CD4-positive, alpha-beta T cell treated with Interleukin-4 for 1 hour (primary cell): Measurements from ENCODE around the gene HAPSTR1.
A peak's percentile ranks its signal among the peaks of the same experiment; 100 is the strongest.

Source experiments
- DNase-seq, 2 donors: peaks; one replicate each; pipeline ENCODE4 v3.0.0-alpha.2; 2020 to 2022

The HAPSTR1 gene

DNA sequence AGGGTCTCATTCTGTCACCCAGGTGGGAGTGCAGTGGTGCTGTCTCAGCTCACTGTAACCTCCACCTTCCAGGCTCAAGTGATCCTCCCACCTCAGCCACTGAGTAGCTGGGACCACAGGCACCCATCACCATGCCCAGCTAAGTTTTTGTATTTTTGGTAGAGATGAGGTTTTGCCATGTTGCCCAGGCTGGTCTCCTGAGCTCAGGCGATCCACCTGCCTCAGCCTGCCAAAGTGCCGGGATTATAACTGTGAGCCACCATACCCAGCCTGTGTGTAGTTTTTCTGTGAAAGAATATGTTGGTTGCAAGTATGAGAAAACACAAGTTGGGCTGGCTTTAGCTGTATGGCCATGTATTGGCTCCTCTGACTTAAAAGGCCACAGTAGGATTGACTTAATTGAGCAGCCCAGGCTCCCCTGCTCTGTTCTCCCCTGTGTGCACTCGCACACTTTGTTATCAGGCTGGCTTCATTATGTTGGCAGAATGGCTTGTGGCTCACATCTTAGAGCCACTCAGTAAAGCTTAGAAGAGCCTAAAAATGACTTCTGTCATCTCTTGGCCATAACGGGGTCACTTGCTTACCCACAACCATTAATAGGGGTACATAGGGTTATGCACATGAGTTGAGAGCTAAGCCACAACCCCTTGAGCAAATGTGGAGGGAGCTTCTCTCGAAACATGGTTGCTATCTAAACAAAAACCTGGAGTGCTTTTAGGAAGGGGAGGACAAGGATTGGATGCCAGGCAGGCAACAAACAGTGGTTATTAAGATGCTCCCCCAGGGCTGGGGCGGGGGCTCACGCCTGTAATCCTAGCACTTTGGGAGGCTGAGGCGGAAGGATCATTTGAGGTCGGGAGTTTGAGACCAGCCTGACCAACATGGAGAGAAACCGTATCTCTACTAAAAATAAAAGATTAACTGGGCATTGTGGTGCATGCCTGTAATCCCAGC is 6.1 kb downstream of the HAPSTR1 start:
- DNase-seq, result no peak

DNA sequence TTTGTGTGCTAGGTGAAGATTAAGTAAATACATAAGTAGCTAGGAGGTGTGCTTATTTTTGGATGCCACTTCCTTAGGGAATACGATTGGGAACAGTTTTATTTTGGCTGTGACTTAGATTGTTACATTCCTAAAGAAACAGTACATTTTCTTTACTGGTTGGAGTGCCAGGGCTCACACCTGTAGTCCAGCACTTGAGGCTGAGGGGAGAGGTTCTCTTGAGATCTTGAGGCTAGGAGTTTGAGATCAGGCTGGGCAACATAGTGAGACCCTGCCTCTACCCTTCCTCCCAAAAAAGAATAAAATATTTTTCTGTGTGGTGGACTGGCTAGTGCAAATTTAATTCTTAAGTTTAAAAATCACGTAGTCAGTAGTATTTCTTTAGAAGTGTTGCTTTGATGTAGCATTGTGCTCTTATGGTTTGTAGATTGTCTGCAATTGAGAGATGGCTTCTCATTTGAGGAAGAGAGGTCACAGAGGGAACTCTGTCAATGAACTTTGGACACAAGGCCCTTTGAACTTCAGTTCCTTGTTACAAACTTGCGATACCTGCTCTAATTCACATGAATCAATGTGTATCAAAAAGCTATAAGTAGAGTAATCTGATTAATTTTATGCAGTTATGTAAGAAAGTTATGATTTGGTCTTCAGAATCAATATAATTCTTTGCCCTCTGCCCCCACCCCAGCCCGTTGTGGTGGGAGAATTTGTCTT is 7.1 kb downstream of the HAPSTR1 start:
- no peak for DNase-seq

DNA sequence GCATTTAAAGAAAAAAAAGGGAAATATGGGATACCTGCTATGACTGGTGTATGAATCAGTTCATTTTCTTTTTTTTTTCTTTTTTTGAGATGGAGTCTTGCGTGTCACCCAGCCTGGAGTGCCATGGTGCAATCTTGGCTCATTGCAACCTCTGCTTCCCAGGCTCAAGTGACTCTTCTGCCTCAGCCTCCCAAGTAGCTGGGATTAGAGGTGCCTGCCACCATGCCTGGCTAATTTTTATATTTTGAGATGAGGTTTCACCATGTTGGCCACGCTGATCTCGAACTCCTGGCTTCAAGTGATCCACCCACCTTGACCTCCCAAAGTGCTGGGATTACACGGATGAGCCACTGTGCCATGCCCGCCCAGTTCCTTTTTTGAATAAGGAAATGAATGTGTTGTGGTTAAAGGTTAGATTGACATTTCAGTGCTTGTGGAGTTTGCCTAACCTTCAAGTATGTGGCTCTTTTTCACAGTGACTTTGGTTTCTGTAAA is 7.7 kb downstream of the HAPSTR1 start:
- DNase-seq, result peak in 1 of 2 donors; percentile 39

DNA sequence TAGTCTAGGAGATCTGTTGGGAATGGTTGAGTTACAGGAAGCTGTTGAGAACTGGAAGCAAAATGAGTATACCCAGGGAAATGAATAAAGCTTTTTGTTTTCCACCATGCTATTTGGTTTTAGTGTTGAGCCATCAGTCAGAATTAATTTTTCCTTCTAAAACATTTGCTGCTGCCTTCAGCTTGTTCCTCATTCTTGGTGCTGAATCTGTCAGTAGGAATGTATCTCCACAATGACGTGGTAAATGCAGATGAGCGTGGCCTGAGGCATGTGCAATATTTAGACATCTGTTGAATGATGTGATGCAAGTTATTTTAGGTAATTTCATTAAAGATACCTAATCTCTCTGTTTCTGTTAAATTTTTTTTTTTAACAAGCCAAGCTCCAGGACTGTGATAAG is 10.9 kb downstream of the HAPSTR1 start:
- peak in 1 of 2 donors; percentile 32 for DNase-seq

DNA sequence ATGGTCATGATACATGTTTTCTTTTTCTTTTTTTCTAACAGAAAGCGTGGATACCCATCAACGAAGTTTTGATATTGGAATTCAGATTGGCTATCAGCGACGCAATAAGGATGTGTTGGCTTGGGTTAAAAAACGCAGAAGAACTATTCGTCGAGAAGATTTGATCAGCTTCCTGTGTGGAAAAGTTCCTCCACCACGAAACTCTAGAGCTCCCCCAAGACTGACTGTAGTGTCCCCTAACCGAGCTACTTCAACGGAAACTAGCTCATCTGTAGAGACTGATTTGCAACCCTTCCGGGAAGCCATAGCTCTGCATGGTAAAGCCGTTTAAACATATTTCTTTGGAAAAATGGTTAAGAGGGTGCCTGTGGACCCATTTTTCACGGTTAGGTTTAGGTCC is 11.5 kb downstream of the HAPSTR1 start:
- peak in 1 of 2 donors; percentile 55 for DNase-seq

DNA sequence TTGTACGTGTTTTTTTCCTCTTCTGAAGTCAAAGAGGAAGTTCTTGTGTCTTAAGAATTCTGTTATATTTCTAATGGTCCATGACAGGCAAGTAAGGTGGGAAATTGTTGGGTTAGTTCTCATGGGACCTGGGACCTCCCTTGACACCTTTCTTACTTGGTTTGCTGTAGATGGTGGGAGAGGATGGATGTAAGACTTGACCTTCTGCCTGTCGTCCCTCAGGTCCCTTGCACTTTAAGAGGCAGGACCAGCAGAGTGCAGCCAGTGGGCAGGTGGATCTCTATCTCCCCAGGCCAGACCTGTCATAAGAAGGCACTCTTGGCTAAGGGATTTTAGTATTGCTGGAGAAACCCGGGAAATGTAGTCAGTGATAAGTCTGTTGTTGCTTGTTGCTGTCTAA is 12.1 kb downstream of the HAPSTR1 start:
- DNase-seq, result no peak

DNA sequence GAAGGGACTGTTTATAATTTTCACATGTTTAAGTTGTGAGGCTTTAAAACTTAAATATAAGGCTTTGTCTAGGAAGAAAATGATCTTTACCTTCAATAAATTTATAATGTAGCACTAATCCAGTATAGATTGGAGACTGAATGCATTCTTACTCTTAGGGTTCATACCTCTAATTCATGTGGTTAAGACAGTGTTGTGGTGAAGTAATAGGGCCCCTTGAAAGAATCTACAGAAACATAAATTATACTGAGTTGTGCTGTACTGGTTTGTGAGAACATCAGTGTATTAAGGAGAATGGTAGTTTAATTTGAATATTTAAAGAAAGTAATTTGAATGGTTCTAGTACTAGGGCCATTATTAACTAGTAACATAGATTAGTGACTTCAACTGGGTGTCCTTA is 13.7 kb downstream of the HAPSTR1 start:
- no peak for DNase-seq

DNA sequence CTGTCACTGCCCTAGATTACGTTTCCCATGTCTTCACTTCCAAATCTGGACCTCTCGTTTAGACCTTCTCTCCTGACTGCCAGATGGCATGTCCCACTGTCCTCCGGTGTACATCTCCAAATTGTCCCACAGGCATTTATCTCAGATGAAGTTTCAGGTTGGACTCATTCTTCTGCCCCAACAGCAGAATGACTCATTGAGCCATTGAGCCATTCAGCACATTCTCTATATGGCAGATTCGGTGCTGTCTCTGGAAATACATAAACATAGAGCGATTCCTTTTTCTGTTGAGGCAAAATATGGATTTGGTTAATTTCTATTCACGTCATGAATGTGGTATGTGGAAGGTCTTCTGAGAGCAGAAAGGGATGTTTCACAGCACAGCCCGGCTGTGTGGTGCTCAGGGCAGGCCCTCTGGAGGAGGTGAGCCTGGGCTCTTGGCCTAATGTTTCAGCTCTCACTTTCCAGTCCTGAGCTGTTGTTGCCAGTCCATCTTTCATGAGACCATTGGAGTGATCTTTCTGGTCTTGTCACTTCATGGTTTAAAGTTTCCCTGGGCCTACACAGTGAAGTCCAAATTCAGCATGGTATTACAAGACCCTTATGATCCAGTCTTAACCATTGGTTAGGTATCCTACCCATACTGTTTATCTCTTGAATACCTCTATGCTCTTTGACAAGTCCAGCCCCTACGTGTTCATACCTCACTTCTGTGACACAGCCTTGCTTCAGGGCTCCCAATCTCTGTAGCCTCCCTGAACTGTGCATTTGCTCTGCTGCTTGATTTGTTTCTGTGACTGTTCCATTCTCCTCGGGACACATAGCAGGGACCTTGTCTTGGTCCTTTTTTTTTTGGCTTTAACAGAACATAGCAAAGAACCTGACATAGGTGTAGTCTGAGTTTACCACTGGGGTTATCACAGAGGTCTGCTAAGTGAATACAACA is 15.9 kb downstream of the HAPSTR1 start:
- DNase-seq, result no peak

DNA sequence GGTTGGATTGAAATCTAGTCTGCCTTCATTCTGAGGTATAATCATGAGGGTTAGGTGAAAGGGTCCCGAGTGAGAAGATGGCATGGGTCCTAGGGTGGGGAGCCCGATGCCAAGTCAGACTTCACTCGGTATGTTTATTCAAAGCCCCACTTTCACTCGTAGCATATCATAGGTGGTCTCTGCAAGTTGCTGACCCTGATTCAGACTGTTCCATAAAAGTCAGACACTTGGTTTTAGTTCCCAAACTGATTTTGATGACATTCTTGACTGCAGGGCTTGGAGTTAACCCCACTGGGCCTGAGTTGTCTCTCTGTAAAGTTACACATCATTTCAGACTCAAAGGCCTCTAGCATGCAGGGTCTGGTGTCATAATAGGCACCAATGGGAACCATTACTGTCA is 17.8 kb downstream of the HAPSTR1 start:
- no peak for DNase-seq

DNA sequence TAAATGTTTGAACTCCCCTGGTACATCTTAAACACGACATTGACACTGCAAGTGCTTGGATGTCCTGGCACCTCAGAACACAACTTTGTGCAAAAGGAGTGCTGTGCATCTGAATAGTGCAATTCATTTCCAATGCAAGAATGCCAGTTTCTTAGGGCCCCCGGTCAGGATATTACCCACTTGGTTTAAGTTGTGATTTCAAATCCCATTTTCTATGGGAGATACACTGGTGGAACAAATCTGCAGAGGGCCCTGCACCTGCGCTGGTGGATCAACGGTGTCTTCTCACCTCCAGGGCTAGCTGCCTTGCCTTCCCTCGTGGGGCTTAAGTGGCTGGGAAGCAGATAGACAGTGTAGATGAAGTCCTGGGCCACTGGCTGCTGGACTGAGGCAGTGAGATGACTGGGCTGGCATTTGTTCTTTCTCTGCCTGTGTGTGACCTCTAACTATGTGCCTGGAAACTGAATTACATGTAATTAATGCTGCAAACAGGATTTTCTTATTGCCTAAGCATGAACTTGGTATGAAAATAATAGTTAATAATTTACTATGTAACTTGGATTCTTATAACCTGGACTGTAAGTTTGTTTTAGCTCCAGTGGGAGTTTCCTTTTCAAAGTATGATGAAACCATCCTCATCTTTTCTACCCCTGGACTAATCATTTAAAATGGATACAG is 20.9 kb downstream of the HAPSTR1 start:
- DNase-seq, result no peak

DNA sequence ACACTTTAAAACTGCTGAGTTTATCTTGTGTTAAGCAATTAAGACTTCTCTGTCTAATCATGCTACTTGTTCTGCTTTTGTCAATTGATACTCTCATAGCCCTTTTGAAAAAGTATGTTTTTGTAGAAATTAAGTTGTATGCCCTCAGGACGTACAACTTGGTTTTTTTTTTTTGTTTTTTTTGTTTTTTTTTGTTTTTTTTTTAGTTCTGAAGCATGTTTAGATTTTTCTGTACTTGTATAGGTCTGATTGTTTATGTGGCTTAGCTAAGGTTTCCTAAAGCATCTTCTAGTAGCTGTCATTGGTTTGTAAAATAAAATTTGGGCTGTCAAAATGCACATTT is 21.4 kb downstream of the HAPSTR1 start:
- DNase-seq, result no peak

DNA sequence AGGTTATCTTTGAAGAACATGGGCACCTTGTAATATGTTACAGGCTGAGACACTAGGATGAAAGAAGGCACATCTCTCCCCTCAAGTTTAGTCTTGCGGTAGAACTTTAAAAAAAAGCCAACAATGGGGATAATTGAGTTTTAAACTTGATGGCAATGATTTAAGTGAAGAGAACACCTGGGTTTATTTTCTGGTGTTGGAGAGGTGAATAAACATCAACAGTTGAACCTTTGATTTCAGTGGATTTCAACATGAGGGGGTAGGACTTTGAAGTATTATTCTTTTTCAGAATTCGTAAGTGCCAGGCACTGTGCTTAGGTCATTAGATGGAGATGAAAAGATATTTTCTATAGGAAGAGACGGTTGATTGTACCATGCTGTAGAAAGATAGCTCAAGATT is 22.3 kb downstream of the HAPSTR1 start:
- DNase-seq, result no peak

DNA sequence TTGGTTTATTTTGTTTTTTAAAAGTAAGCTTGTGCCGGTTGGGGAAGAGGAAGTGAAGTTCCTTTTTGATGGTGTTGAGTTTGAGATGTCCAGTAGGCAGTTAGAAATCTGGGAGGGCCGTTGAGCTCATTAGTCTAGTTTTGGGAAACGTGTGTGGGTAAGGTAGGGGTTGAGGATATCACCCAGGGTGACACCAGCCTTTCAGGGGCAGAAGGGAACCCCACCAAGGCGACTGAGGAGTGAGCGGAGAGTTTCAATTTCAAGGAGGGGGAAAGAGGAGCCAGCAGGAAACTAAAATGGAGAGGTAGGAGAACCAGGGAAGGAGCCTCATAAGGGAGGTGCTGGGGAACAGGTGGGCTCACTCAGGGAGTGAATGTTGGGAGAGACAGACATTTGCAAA is 22.7 kb downstream of the HAPSTR1 start:
- no peak for DNase-seq

DNA sequence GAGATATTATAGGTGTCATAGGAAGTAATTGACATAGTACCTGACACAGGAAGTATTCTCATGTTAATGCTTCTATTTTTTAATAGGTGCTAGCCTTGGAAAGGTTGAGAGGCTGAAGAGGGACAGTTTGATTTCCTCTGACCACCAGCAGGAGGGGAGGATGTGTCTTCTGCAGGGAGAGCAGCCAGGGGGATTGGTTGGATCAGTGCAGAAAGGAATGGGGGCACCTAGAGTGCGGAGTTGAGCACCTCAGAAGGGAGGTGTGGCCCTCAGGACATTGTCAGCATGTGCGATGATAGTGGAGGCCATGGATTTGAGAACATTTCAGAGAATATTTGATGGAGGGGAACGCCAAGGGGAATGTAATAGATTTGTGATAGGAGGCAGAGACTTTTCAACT is 23.4 kb downstream of the HAPSTR1 start:
- no peak for DNase-seq

DNA sequence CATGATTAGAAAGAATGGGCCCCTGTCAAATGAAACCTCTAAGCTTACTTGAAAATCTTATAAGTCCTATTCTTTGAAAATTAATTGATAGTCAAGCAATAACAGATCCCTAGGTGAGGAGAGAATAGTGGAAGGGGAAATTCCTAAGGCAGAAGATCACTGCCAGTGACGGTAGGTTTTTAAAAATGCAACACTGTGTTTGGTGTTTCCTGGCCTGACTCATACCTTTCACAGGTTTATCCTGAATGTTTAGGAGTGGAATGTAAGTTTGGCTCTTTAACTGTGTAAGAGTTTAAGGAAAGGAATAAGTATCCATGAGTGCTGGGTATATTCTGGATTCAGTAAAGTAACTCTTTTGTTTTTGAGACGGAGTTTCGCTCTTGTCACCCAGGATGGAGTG is 23.8 kb downstream of the HAPSTR1 start:
- DNase-seq, result no peak

DNA sequence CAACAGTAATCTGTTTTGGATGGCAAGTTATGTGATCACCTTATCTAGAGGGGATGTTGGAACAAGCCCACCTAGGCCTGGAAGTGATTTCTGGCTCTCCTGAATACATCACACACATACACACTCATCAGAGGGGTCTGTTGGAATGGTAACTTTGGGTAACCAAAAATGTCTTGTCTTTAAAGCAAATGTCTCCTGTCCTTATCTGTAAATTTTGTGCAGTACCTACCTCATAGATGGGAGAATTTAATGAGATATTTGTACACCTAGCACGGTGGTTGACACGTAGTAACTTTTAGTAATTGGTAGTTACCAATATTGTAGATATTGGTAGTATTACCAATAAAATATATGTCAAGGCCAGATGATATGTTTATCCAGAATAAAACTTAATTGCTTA is 24.7 kb downstream of the HAPSTR1 start:
- no peak for DNase-seq

DNA sequence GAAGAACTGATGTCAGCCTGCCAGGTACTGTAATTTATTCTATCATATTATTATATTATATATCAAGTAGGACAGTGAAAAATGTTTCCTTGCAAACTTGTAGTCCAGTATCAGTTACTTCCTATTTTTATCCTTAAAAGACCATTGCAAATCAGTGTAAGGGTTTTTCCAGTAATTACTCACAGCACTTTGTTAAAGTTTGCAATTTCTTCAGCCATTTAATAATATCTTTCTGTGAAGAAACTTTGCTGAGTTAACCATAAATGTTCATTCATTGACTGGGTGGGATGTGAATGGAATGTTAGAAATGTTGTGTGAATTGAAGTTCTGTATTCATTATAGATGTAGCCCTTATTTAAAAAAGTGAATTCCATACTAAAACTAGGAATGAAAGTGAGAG is 26.7 kb downstream of the HAPSTR1 start:
- DNase-seq, result no peak

DNA sequence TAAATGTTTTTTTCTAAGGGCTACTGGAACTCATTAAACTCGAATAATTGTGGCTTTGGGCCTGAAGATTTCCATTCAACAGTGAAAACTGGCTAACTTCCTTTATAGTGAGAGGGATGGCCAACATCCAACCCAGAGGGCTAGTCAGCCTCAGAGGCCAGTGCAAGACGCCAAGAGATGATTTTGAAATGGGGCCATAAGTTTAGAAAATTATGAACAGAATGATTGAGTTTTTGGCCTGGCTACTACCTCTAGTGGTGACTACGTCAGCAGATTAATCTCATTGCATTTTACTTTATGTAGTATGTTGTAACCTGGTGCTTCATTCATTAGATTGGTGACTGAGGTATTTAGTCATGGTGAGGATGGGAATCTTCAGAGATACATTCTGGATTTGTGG is 28.4 kb downstream of the HAPSTR1 start:
- no peak for DNase-seq

DNA sequence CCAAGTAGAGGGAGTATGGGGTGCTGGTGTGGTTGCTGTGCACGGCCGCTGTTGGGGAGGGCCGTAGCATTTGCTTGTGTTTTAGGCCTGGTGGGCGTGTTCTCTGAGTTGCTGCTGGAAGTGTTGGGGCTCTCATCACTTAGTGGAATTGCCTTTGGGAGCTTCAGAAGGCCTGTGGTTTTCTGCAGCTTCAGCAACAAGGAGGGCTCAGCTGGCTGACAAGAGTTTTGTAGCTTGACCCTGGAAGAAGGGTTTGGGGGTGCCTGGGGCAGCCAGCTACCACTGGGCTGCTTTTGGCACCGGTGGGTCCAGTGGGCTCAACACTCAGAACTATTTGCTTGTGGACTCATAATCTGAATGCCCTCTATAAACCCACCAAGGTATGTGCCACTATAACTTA is 30.9 kb downstream of the HAPSTR1 start:
- DNase-seq, result no peak

DNA sequence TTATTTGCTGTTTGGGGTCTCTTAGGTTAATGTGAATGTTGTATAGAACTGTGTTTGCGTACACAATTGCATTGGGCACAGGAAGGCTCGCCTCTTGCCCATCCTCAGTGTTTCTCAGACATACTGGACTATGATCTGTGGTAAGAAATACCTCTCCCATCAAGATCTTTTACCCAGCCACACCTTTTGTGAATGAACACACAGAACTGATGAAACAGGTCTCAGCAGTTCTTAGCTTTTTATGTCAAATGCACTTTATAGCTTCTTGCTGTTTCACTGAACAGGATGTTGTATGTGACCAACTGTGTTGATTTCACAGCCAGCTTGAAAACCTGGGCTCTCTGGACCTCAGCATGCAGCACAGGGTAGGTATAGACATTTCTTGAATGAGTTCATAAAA is 31.5 kb downstream of the HAPSTR1 start:
- no peak for DNase-seq

DNA sequence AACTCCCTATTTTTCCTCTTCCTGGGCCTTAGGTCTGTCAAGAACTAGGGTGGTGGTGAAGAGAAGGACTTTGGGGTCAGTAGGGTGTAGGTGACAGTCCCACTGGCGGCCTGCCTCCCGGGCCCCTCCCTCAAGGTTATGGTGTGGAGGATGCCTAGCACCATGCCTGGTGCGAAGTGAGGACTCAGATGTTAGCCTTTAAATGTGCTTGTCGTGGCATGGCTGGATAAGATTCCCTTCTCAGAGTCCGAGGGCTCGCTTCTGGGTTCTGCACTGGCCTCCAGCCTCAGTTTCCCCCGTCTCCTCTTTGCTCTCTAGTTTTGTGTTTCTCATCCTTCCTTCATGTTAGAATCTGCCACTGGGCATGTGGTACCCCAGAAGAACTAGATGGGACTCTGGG is 32.0 kb downstream of the HAPSTR1 start:
- DNase-seq, result no peak

DNA sequence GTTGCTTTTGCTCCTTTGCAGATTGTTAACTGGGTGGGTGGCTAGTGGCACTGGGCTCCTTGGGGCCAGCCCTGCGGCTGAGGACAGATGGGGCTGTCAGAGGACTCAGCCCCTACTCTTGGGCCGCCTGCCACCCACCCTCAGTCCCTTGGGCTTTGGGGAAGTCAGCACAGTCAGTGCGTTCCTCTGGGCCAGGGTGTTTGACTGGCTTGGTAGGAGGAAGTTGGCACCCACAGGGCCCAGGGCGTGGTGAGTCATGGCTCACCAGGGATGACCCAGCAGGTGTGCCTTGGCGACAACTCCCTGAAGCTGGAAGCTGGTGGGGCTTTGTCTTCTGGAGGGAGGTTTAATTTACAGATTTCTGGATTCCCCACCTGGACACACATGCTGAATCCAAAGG is 32.4 kb downstream of the HAPSTR1 start:
- DNase-seq, result peak in 1 of 2 donors; percentile 74
